ENCODE results near the gene CCL13. TPM values are rescaled to one million over a fixed set of nuclear protein-coding genes. Genes with fewer than 3 reads are reported as not detected.

CCL13 gene
- total and polyA plus RNA-seq, 2 of the 8 experiments (the other 6 are each of a cell fraction or from before 2014, with no cell fraction given) = not detected

- ChIA-PET CTCF (ENCODE audit: partially characterized antibody) (interaction anchor here (0.6 to 9.9 kb wide), 4 partner anchors 9 to 115 kb away, joined by 3 to 87 read pairs (median 6); partner anchors contain the start of gene CCL1), POLR2A (ENCODE audit: partially characterized antibody) (no interaction called here)
- Histone ChIP-seq H4K91ac (replicated peaks; ENCODE audit: insufficient read length, low read length) (no peak overlapping the region), H2BK12ac (ENCODE audit: low read depth, low read length) (no peak overlapping the region), H3K79me1 (ENCODE audit: low read depth, low read length) (no peaks in the 10 kb centered on the region), H3K4ac (replicated peaks; ENCODE audit: insufficient read length, low read depth, low read length) (no peak overlapping the region), H2BK15ac (ENCODE audit: low read length) (no peak overlapping the region), H3K9ac (replicated peaks in 1 of 4; ENCODE audit: extremely low read depth in 1 of 4, low read depth in 3 of 4, low read length in 3 of 4) (no peak overlapping the region), H3K4me2 (ENCODE audit: insufficient read depth in 1 of 2, low read depth in 2 of 2, low read length in 2 of 2) (no peak overlapping the region), H4K20me1 (replicated peaks in 1 of 2; ENCODE audit: control insufficient read depth in 1 of 2, insufficient read depth in 2 of 2, low read length in 2 of 2) (no peaks in the 10 kb centered on the region), H2BK5ac (ENCODE audit: low read depth, low read length) (no peak overlapping the region), H4K8ac (ENCODE audit: extremely low read depth, insufficient read depth, low read length) (no peak overlapping the region), H3K27ac (ENCODE audit: low read depth, low read length) (no peak overlapping the region), H3K23ac (ENCODE audit: insufficient read length) (no peak overlapping the region), H3K56ac (replicated peaks; ENCODE audit: insufficient read length, low read depth, low read length) (no peak overlapping the region), H3K14ac (ENCODE audit: insufficient read length) (no peak overlapping the region), H2AFZ (ENCODE audit: low read length) (no peak overlapping the region), H3K27me3 (replicated peaks in 1 of 4; ENCODE audit: control insufficient read depth in 3 of 4, extremely low read depth in 1 of 4, insufficient read depth in 3 of 4, low read length in 3 of 4) (no peaks in the 10 kb centered on the region), H3K9me3 (ENCODE audit: insufficient read depth in 2 of 2, low read depth in 1 of 2, low read length in 1 of 2) (no peaks in the 10 kb centered on the region), H2AK5ac (ENCODE audit: low read depth, low read length) (no peak overlapping the region), H2BK120ac (replicated peaks; ENCODE audit: low read depth, low read length) (no peak overlapping the region), H3K79me2 (ENCODE audit: control insufficient read depth in 1 of 2, insufficient read depth in 2 of 2, low read length in 2 of 2) (no peaks in the 10 kb centered on the region), H3K18ac (ENCODE audit: extremely low read depth, low read length) (no peak overlapping the region), H4K5ac (ENCODE audit: insufficient read length, low read depth, low read length) (no peak overlapping the region), H3K36me3 (ENCODE audit: control insufficient read depth in 2 of 4, insufficient read depth in 4 of 4, low read length in 3 of 4) (no peaks in the 10 kb centered on the region), H3K4me3 (ENCODE audit: extremely low read depth in 1 of 4, insufficient read depth in 2 of 4, low read depth in 3 of 4, low read length in 4 of 4) (no peak overlapping the region), H2BK20ac (ENCODE audit: low read length) (no peak overlapping the region), H3K4me1 (replicated peaks in 1 of 4; ENCODE audit: control insufficient read depth in 3 of 4, insufficient read depth in 4 of 4, low read length in 3 of 4) (no peaks in the 10 kb centered on the region), H3K23me2 (ENCODE audit: low read depth, low read length) (no peaks in the 10 kb centered on the region)
- DNase-seq (ENCODE audit: low read depth in 1 of 2, low spot score in 2 of 2) = no peak
- 87% methylated on average over 4 of the region's 4 CpGs; no CpG with 5 or more reads in 1 of the 2 experiments for WGBS, 2 experiments (ENCODE audit: extremely low coverage in 1 of 2, insufficient coverage in 1 of 2, insufficient read length in 1 of 2, insufficient replicate concordance in 2 of 2, low coverage in 1 of 2, low lambda C conversion rate in 2 of 2, missing lambda C conversion rate in 1 of 2)
- no peak for FAIRE-seq
These were observed 42.0 kb upstream of the CCL13 start for GRCh38 chr17:34314279-34314678.
